ENCODE results near the gene GPRC5D.

DNA sequence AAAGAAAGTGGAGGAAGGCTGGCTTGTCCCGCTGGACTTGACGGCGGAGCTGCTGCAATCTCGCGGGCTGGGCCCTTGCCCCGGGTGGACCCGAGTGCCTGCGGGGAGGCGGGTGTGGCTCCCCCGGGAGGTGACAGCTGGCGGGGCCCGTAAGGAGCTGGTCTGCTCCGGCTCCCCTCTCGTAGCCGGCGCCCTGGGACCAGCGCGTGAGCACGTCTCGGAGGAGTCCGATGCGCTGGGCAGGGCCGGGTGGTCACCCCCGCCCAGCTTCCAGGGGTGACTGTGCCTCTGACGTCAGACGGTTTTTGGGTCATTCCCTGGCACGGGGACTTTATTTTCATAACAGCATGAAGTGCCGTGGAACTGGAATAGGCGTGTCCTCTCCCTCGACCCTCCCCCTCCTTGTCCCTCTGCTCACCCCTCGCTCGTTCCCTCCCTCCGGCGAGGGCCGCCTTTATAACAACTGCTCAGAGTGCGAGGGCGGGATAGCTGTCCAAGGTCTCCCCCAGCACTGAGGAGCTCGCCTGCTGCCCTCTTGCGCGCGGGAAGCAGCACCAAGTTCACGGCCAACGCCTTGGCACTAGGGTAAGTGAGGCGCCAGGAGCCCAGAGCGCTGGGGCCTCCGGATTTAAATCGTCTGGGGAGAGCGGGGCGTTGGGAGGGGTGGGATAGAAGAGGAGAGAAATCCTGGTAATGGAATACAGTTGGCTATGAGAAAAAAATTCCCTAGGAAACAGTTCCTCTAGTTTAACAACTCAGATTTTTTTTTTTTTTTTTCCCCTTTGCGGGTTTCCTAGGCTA, 60.7 kb downstream of the GPRC5D start, which contains the start of gene GPRC5A:
- TF ChIP-seq, protein P1, sequence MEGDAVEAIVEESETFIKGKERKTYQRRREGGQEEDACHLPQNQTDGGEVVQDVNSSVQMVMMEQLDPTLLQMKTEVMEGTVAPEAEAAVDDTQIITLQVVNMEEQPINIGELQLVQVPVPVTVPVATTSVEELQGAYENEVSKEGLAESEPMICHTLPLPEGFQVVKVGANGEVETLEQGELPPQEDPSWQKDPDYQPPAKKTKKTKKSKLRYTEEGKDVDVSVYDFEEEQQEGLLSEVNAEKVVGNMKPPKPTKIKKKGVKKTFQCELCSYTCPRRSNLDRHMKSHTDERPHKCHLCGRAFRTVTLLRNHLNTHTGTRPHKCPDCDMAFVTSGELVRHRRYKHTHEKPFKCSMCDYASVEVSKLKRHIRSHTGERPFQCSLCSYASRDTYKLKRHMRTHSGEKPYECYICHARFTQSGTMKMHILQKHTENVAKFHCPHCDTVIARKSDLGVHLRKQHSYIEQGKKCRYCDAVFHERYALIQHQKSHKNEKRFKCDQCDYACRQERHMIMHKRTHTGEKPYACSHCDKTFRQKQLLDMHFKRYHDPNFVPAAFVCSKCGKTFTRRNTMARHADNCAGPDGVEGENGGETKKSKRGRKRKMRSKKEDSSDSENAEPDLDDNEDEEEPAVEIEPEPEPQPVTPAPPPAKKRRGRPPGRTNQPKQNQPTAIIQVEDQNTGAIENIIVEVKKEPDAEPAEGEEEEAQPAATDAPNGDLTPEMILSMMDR (IDR thresholded peaks at IDR 0.05; ENCODE audit: insufficient read depth, low read length), result no peak
- TF ChIP-seq POLR2AphosphoS5 (IDR thresholded peaks at IDR 0.05; ENCODE audit: low read depth) (no peak), GABPA (IDR thresholded peaks at IDR 0.05; ENCODE audit: low read depth) (no peak)
- TF ChIP-seq, protein P2, sequence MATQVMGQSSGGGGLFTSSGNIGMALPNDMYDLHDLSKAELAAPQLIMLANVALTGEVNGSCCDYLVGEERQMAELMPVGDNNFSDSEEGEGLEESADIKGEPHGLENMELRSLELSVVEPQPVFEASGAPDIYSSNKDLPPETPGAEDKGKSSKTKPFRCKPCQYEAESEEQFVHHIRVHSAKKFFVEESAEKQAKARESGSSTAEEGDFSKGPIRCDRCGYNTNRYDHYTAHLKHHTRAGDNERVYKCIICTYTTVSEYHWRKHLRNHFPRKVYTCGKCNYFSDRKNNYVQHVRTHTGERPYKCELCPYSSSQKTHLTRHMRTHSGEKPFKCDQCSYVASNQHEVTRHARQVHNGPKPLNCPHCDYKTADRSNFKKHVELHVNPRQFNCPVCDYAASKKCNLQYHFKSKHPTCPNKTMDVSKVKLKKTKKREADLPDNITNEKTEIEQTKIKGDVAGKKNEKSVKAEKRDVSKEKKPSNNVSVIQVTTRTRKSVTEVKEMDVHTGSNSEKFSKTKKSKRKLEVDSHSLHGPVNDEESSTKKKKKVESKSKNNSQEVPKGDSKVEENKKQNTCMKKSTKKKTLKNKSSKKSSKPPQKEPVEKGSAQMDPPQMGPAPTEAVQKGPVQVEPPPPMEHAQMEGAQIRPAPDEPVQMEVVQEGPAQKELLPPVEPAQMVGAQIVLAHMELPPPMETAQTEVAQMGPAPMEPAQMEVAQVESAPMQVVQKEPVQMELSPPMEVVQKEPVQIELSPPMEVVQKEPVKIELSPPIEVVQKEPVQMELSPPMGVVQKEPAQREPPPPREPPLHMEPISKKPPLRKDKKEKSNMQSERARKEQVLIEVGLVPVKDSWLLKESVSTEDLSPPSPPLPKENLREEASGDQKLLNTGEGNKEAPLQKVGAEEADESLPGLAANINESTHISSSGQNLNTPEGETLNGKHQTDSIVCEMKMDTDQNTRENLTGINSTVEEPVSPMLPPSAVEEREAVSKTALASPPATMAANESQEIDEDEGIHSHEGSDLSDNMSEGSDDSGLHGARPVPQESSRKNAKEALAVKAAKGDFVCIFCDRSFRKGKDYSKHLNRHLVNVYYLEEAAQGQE (IDR thresholded peaks at IDR 0.05; ENCODE audit: insufficient replicate concordance, low read depth), result peak; percentile 76
